Esophagus squamous epithelium (tissue), 4 donors: Measurements from ENCODE around the gene PAF1.

Experiments
- CTCF ChIP-seq, 6 experiments: fragments of 450-650 bp in 4 of 6; fragments of 200-600 bp in 2 of 6; sonication (generic) in 2 of 6; IDR thresholded peaks; one replicate each; pipeline ENCODE4 v1.5.1; 2016 to 2019; ENCODE audit warnings: antibody characterized with exemption in 6 of 6, mild to moderate bottlenecking in 4 of 6, moderate library complexity in 4 of 6
- POLR2A ChIP-seq, 4 donors: fragments of 450-650 bp; IDR thresholded peaks; one replicate each; pipeline ENCODE4 v1.6.1; 2017; ENCODE audit warnings: antibody characterized with exemption in 4 of 4, mild to moderate bottlenecking in 4 of 4, moderate library complexity in 3 of 4

GRCh38 chr19:39401549-39402345, 10.8 kb upstream of the PAF1 start:
- TF ChIP-seq POLR2A (IDR thresholded peaks at IDR 0.05) (peak in 1 of 4 donors; percentile 71), CTCF (IDR thresholded peaks at IDR 0.05) (no peak)
